Measurements from ENCODE around the gene PGR.

Gene PGR

GRCh38 chr11:101008961-101009689, 120.5 kb downstream of the PGR start:
- DNase-seq = no peak

- peak; percentile 18 for DNase-seq
These were observed 126.1 kb downstream of the PGR start for GRCh38 chr11:101003468-101003867.

GRCh38 chr11:100999756-101000155, 129.9 kb downstream of the PGR start:
- DNase-seq = no peak

- DNase-seq = no peak
These were observed 134.6 kb downstream of the PGR start for GRCh38 chr11:100994966-100995365.

- no peak for DNase-seq
These were observed 138.1 kb downstream of the PGR start for GRCh38 chr11:100991541-100991940.

- DNase-seq = no peak
These were observed 138.7 kb downstream of the PGR start for GRCh38 chr11:100990931-100991330.

GRCh38 chr11:100984668-100985067, 144.9 kb downstream of the PGR start:
- DNase-seq = no peak

- no peak for DNase-seq
These were observed 148.3 kb downstream of the PGR start for GRCh38 chr11:100981196-100981824.

GRCh38 chr11:100980156-100980555, 149.5 kb downstream of the PGR start:
- DNase-seq = peak; percentile 7

Measured in NCI-H69 (cell line).